BLaER1 treated with 17β-estradiol and CSF1 and Interleukin-3, amounts not matched to agents 10 nM and 100 nM (cell line): ENCODE data around the gene TMEM147.
A peak's percentile ranks its signal among the peaks of the same experiment; 100 is the strongest.

ENCODE experiments used
- H3K27ac ChIP-seq, 11 experiments: shearing (Covaris generic); formaldehyde crosslinking; 2 replicates each; pipeline ENCODE4 v1.8.1; 2022
- H3K27me3 ChIP-seq, 11 experiments: shearing (Covaris generic); formaldehyde crosslinking; 2 replicates each; pipeline ENCODE4 v1.8.1; 2022
- H3K36me3 ChIP-seq, 11 experiments: shearing (Covaris generic); formaldehyde crosslinking; 2 replicates each; pipeline ENCODE4 v1.8.1; 2022
- H3K4me1 ChIP-seq, 10 experiments: shearing (Covaris generic); formaldehyde crosslinking; 2 replicates each; pipeline ENCODE4 v1.8.1; 2022
- H3K4me2 ChIP-seq, 11 experiments: shearing (Covaris generic); formaldehyde crosslinking; 2 replicates each; pipeline ENCODE4 v1.8.1; 2022
- H3K4me3 ChIP-seq, 10 experiments: shearing (Covaris generic); formaldehyde crosslinking; 2 replicates each; pipeline ENCODE4 v1.8.1; 2022
- H3K9ac ChIP-seq, 11 experiments: shearing (Covaris generic); formaldehyde crosslinking; 2 replicates each; pipeline ENCODE4 v1.8.1; 2022
- H3K9me3 ChIP-seq, 11 experiments: shearing (Covaris generic); formaldehyde crosslinking; replicated peaks in 1 of 11; 2 replicates each; pipeline ENCODE4 v1.8.1; 2022
- H4K20me1 ChIP-seq, 11 experiments: shearing (Covaris generic); formaldehyde crosslinking; 2 replicates each; pipeline ENCODE4 v1.8.1; 2022
- Cebpa-rat ChIP-seq, 11 experiments: shearing (Covaris generic); IDR thresholded peaks; 2 replicates each; pipeline ENCODE4 v1.8.1; 2022

TMEM147 gene

DNA sequence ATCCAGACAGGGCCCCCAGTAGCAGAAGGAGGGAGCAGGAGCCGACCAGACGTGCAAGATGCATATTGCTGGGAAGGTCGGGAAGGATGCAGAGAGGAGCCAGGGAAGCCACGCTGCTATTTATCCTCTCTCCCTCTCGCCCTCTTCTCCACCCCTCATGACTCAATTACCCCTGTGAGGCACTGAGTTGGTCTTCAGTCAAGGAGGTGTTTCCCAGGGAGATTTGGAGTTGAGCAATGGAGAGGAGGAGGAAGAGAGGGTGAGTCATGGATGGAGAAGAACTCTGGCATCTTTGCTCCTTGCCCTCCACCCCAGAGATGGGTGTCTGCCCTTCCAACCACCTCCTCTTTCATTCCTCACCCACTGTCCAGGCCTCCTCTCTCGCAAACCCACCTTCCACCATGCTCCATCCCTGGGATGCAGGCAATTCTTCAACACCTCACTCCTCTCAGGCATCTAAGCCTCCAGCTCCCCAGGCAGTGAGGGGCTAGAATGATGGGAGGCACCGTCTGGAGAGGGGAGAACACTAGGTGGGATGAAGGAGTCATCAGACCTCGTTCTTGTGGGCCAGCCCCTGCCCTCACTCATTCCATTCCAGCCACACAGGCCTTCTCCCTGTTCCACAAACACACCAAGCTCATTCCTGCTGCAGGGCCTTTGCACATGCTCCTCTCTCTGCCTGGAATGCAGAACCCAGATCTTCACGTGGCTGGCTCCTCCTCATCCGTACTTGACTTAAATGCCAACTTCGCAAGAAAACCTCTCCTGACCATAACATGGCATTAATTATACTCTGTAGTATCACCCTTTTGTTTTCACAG lies 17.0 kb upstream of the TMEM147 start, which contains the start of gene SBSN:
SBSN (minus strand) TSS at position 94 of the 821 bp plus-strand sequence; CDS start at position 64, 30 bp downstream.
- Histone ChIP-seq H3K4me3 (no peak within 1 kb of the TSS), H3K36me3 (no peaks in the 10 kb centered on the region), H4K20me1 (no peaks in the 10 kb centered on the region), H3K4me2 (peak within 1 kb of the TSS; percentile 24 to 71 (median 58); a peak in 21 of 22 replicates), H3K9ac (peak within 1 kb of the TSS in 2 of 11 experiments; percentile 24 to 29; a peak in 2 of 22 replicates), H3K4me1 (peaks cover 11 to 27% (median 20%) of the 10 kb centered on the region in 10 experiments), H3K27ac (no peak within 1 kb of the TSS), H3K27me3 (peaks cover 0 to 10% (median 4%) of the 10 kb centered on the region in 11 experiments; a peak in 12 of 22 replicates), H3K9me3 (no peaks in the 10 kb centered on the region)
- no peak for TF ChIP-seq Cebpa-rat (IDR thresholded peaks at IDR 0.05)

DNA sequence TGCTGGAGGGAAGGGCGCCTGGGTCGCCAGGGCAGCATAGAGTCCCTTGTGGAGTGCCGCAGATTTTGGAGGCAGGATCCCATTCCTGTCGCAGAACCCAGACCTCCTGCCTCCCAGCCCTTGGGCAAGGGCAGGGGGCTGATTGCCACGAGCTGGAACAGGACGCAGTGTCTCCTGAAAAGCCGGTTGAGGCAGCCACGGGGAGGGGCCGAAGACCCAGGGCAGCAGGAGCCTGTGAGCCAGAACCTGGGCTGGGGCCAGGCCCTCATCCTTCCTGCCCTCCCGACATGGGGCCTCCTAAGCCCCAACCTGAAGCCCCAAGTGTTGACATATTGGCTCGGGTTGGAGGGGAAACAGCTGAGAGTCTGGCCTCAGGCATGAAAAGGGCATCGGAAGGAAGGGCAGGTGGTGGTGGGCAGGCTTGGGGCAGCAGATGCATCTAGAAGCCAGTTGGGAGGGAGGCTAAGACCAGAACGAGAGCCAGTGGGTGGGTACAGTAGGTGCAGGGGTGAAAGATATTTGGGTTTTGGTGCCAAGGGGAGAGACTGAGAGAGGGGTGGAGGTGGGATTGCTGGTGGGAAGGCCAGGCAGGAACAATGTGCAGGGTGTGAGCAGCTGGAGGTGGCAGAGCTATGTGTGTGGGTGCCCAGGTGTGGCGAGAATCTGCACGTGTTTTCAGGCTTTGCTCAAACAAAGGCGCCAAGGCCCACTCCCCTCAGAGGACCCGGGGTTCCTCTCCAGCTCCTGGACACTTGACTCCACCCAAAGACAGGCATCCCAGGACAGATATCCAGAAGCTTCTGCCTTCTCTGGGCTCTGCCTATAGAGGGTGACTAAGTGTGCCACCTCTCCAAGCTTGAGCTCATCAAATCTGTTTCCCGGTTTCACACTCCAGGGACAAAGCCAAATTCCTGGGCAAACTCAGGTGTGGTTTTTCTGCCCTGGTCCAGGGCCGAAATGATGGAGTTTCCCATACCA lies 15.9 kb upstream of the TMEM147 start:
- Histone ChIP-seq H3K27me3 (peaks cover 0 to 21% (median 14%) of the 10 kb centered on the region in 11 experiments; a peak in 14 of 22 replicates), H3K9ac (peak overlapping the region in 2 of 11 experiments; percentile 24 to 29; a peak in 2 of 22 replicates), H3K27ac (no peak overlapping the region), H3K4me3 (no peak overlapping the region), H3K36me3 (no peaks in the 10 kb centered on the region), H4K20me1 (peaks cover 0 to 4% (median 0%) of the 10 kb centered on the region in 11 experiments; a peak in 1 of 22 replicates), H3K4me2 (peak overlapping the region in 9 of 11 experiments; percentile 30 to 71 (median 61); a peak in 17 of 22 replicates), H3K9me3 (no peaks in the 10 kb centered on the region), H3K4me1 (peaks cover 19 to 37% (median 25%) of the 10 kb centered on the region in 10 experiments)
- no peak for TF ChIP-seq Cebpa-rat (IDR thresholded peaks at IDR 0.05)

GRCh38 chr19:35531291-35531690 lies 14.1 kb upstream of the TMEM147 start:
- peaks cover 0 to 4% (median 0%) of the 10 kb centered on the region in 11 experiments; a peak in 2 of 22 replicates for H4K20me1 ChIP-seq
- no peak for TF ChIP-seq Cebpa-rat (IDR thresholded peaks at IDR 0.05)
- H3K9me3 ChIP-seq, result no peaks in the 10 kb centered on the region
- H3K4me1 ChIP-seq, result peaks cover 19 to 37% (median 25%) of the 10 kb centered on the region in 10 experiments
- H3K4me3 ChIP-seq, result no peak overlapping the region
- H3K9ac ChIP-seq, result no peak overlapping the region
- H3K27me3 ChIP-seq, result peaks cover 0 to 23% (median 17%) of the 10 kb centered on the region in 11 experiments; a peak in 14 of 22 replicates
- no peak overlapping the region for H3K4me2 ChIP-seq
- no peaks in the 10 kb centered on the region for H3K36me3 ChIP-seq
- no peak overlapping the region for H3K27ac ChIP-seq

DNA sequence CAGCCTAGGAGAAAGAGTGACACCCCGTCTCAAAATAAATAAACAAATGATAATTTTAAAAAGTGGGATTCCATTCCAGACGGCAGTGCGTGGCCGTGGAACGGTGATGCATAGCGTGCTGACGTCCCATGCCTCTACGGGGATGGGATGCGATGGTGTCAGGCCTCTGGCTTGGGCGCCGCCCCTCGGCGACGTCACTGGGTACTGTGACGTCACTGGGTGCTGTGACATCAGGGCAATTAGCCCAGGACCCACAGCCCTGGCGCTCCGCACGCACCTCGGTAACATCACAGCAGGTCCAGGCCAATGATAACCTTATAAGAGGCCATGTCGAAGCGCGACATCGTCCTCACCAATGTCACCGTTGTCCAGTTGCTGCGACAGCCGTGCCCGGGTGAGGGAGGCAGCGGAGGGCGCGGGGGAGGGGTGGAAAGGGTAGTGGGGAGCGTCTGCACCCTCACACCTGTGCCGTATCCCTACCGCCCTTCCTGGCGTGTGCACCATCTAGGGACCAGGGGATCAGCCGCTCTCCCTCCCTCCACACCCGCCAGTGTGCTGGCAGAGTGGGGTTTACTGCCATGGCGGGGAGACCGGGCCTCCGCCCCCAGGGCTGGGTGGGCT lies 12.1 kb upstream of the TMEM147 start, which contains the start of gene GAPDHS:
GAPDHS (plus strand) TSS at position 256 of the 621 bp plus-strand sequence; CDS start at position 328, 72 bp downstream.
- peaks cover 0 to 23% (median 17%) of the 10 kb centered on the region in 11 experiments; a peak in 14 of 22 replicates for H3K27me3 ChIP-seq
- no peak for TF ChIP-seq Cebpa-rat (IDR thresholded peaks at IDR 0.05)
- no peak within 1 kb of the TSS for H3K9ac ChIP-seq
- no peaks in the 10 kb centered on the region for H3K9me3 ChIP-seq
- H3K4me2 ChIP-seq, result peak within 1 kb of the TSS; percentile 2 to 83 (median 37); a peak in 16 of 22 replicates
- peaks cover 19 to 33% (median 24%) of the 10 kb centered on the region in 10 experiments for H3K4me1 ChIP-seq
- H3K36me3 ChIP-seq, result no peaks in the 10 kb centered on the region
- peak within 1 kb of the TSS in 2 of 11 experiments; percentile 23 to 31; a peak in 2 of 22 replicates for H3K27ac ChIP-seq
- H4K20me1 ChIP-seq, result peaks cover 0 to 4% (median 0%) of the 10 kb centered on the region in 11 experiments; a peak in 2 of 22 replicates
- no peak within 1 kb of the TSS for H3K4me3 ChIP-seq

- Histone ChIP-seq H3K27ac (peak overlapping the region in 1 of 11 experiments; percentile 18; a peak in 2 of 22 replicates), H3K4me3 (no peak overlapping the region), H3K9me3 (no peaks in the 10 kb centered on the region), H3K4me2 (peak overlapping the region; percentile 2 to 83 (median 37); a peak in 16 of 22 replicates), H3K4me1 (peaks cover 14 to 28% (median 20%) of the 10 kb centered on the region in 10 experiments), H3K36me3 (no peaks in the 10 kb centered on the region), H3K9ac (no peak overlapping the region), H3K27me3 (peaks cover 0 to 23% (median 17%) of the 10 kb centered on the region in 11 experiments; a peak in 14 of 22 replicates), H4K20me1 (peaks cover 0 to 6% (median 0%) of the 10 kb centered on the region in 11 experiments; a peak in 3 of 22 replicates)
- no peak for TF ChIP-seq Cebpa-rat (IDR thresholded peaks at IDR 0.05)
Measured at GRCh38 chr19:35533822-35534392, 11.5 kb upstream of the TMEM147 start.

GRCh38 chr19:35534803-35535480 lies 10.5 kb upstream of the TMEM147 start:
- no peak for TF ChIP-seq Cebpa-rat (IDR thresholded peaks at IDR 0.05)
- Histone ChIP-seq H3K4me1 (peaks cover 3 to 26% (median 10%) of the 10 kb centered on the region in 10 experiments; a peak in 17 of 20 replicates), H3K27ac (no peak overlapping the region), H3K27me3 (peaks cover 0 to 23% (median 17%) of the 10 kb centered on the region in 11 experiments; a peak in 14 of 22 replicates), H3K4me2 (no peak overlapping the region), H4K20me1 (peaks cover 0 to 16% (median 0%) of the 10 kb centered on the region in 11 experiments; a peak in 3 of 22 replicates), H3K36me3 (peaks cover 0 to 7% (median 0%) of the 10 kb centered on the region in 11 experiments; a peak in 1 of 22 replicates), H3K4me3 (no peak overlapping the region), H3K9ac (no peak overlapping the region), H3K9me3 (no peaks in the 10 kb centered on the region)

DNA sequence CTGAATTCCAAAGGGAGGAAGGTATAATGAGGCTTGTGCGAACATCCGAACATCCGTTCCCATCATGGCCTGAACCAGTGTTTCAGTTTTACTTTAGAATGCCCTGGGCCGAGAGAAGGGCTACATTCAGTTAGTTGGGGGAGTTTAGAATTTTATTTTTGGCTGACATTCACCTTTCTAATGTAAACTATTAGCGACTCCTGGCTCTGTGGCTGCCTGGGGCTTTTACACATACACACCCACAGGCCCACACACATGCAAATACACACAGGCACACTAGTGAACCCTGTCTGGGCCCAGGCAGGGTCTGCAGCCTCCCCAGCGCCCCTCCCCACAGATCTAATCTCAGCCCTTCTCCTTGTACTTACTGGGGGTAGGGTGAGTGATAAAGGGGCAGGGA lies 6.1 kb upstream of the TMEM147 start:
- no peak for TF ChIP-seq Cebpa-rat (IDR thresholded peaks at IDR 0.05)
- Histone ChIP-seq H3K27me3 (peaks cover 0 to 6% (median 3%) of the 10 kb centered on the region in 11 experiments; a peak in 10 of 22 replicates), H3K4me1 (peaks cover 2 to 18% (median 5%) of the 10 kb centered on the region in 10 experiments), H3K27ac (no peak overlapping the region), H3K36me3 (peaks cover 0 to 36% (median 16%) of the 10 kb centered on the region in 11 experiments; a peak in 10 of 22 replicates), H3K9ac (no peak overlapping the region), H3K4me3 (no peak overlapping the region), H4K20me1 (peaks cover 0 to 26% (median 0%) of the 10 kb centered on the region in 11 experiments; a peak in 4 of 22 replicates), H3K9me3 (no peaks in the 10 kb centered on the region), H3K4me2 (no peak overlapping the region)
